Measurements from ENCODE around the gene PHACTR3.

The PHACTR3 gene

GRCh38 chr20:59666586-59666985 is 62.2 kb downstream of the PHACTR3 start:
- no peaks in the 10 kb centered on the region for H3K79me1 ChIP-seq (ENCODE audit: low read length)
- H3K36me3 ChIP-seq (ENCODE audit: control insufficient read depth, insufficient read depth, low read length): no peaks in the 10 kb centered on the region
- H4K8ac ChIP-seq (ENCODE audit: low read depth, low read length): no peak overlapping the region
- no peak overlapping the region for H3K23ac ChIP-seq (ENCODE audit: low read length)
- no peak overlapping the region for H3K4me3 ChIP-seq (ENCODE audit: low read length)
- H2BK15ac ChIP-seq (replicated peaks; ENCODE audit: low read depth): no peak overlapping the region
- no peak overlapping the region for H3K56ac ChIP-seq (ENCODE audit: low read length)
- H2BK5ac ChIP-seq (ENCODE audit: low read length): no peak overlapping the region
- H3K18ac ChIP-seq (ENCODE audit: low read length): no peak overlapping the region
- no peak overlapping the region for H3K4ac ChIP-seq (ENCODE audit: low read depth, low read length)
- no peak overlapping the region for H3K9ac ChIP-seq (ENCODE audit: low read length)
- no peak overlapping the region for H2AK5ac ChIP-seq (ENCODE audit: low read length)
- no peak overlapping the region for H4K5ac ChIP-seq (ENCODE audit: low read length)
- no peak for DNase-seq
- H3K27ac ChIP-seq (ENCODE audit: low read depth, low read length): no peak overlapping the region
- H2BK120ac ChIP-seq (ENCODE audit: low read depth, low read length): no peak overlapping the region
- no peaks in the 10 kb centered on the region for H3K79me2 ChIP-seq (ENCODE audit: control insufficient read depth, insufficient read depth, low read length)
- H3K4me1 ChIP-seq (ENCODE audit: control insufficient read depth, low read depth, low read length): no peaks in the 10 kb centered on the region
- no CpG with 5 or more reads among the region's 7 CpGs for WGBS (ENCODE audit: extremely low coverage, insufficient coverage, low lambda C conversion rate)
- H3K27me3 ChIP-seq (ENCODE audit: insufficient read depth, low read length, poor library complexity): no peaks in the 10 kb centered on the region
- no peak overlapping the region for H3K4me2 ChIP-seq (ENCODE audit: low read length)

GRCh38 chr20:59667131-59667530 is 62.8 kb downstream of the PHACTR3 start:
- H4K5ac ChIP-seq (ENCODE audit: low read length): no peak overlapping the region
- H2AK5ac ChIP-seq (ENCODE audit: low read length): no peak overlapping the region
- H3K4ac ChIP-seq (ENCODE audit: low read depth, low read length): no peak overlapping the region
- H3K23ac ChIP-seq (ENCODE audit: low read length): no peak overlapping the region
- H3K56ac ChIP-seq (ENCODE audit: low read length): no peak overlapping the region
- H3K18ac ChIP-seq (ENCODE audit: low read length): no peak overlapping the region
- no peaks in the 10 kb centered on the region for H3K36me3 ChIP-seq (ENCODE audit: control insufficient read depth, insufficient read depth, low read length)
- no peaks in the 10 kb centered on the region for H3K27me3 ChIP-seq (ENCODE audit: insufficient read depth, low read length, poor library complexity)
- no peak overlapping the region for H3K27ac ChIP-seq (ENCODE audit: low read depth, low read length)
- H4K8ac ChIP-seq (ENCODE audit: low read depth, low read length): no peak overlapping the region
- no peak overlapping the region for H2BK15ac ChIP-seq (replicated peaks; ENCODE audit: low read depth)
- DNase-seq: no peak
- no peak overlapping the region for H3K4me3 ChIP-seq (ENCODE audit: low read length)
- H3K79me1 ChIP-seq (ENCODE audit: low read length): no peaks in the 10 kb centered on the region
- no peak overlapping the region for H2BK5ac ChIP-seq (ENCODE audit: low read length)
- no peak overlapping the region for H2BK120ac ChIP-seq (ENCODE audit: low read depth, low read length)
- no CpG with 5 or more reads among the region's 3 CpGs for WGBS (ENCODE audit: extremely low coverage, insufficient coverage, low lambda C conversion rate)
- no peak overlapping the region for H3K4me2 ChIP-seq (ENCODE audit: low read length)
- H3K79me2 ChIP-seq (ENCODE audit: control insufficient read depth, insufficient read depth, low read length): no peaks in the 10 kb centered on the region
- no peaks in the 10 kb centered on the region for H3K4me1 ChIP-seq (ENCODE audit: control insufficient read depth, low read depth, low read length)
- no peak overlapping the region for H3K9ac ChIP-seq (ENCODE audit: low read length)

DNA sequence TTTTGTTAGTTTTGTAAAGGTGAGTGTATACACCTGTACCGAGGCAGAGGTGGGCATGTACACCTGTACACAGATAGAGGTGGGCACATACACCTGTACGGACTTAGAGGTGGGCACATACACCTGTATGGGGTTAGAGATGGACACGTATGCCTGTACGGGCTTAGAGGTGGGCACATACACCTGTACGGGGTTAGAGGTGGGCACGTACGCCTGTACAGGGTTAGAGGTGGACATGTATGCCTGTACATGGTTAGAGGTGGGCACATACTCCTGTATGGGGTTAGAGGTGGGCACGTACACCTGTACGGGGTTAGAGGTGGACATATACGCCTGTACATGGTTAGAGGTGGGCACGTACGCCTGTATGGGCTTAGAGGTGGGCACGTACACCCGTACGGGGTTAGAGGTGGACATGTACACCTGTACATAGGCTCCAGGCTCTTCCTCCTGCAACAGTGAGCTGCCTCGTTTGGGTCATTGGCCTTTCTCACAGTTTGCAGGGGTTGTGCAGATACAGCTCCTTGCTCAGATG is 63.7 kb downstream of the PHACTR3 start:
- H3K4me3 ChIP-seq (ENCODE audit: low read length): no peak overlapping the region
- H3K79me2 ChIP-seq (ENCODE audit: control insufficient read depth, insufficient read depth, low read length): no peaks in the 10 kb centered on the region
- WGBS (ENCODE audit: extremely low coverage, insufficient coverage, low lambda C conversion rate): no CpG with 5 or more reads among the region's 16 CpGs
- no peak overlapping the region for H2BK15ac ChIP-seq (replicated peaks; ENCODE audit: low read depth)
- H3K4me1 ChIP-seq (ENCODE audit: control insufficient read depth, low read depth, low read length): no peaks in the 10 kb centered on the region
- H3K4ac ChIP-seq (ENCODE audit: low read depth, low read length): no peak overlapping the region
- no peaks in the 10 kb centered on the region for H3K79me1 ChIP-seq (ENCODE audit: low read length)
- H3K4me2 ChIP-seq (ENCODE audit: low read length): no peak overlapping the region
- no peaks in the 10 kb centered on the region for H3K36me3 ChIP-seq (ENCODE audit: control insufficient read depth, insufficient read depth, low read length)
- no peaks in the 10 kb centered on the region for H3K27me3 ChIP-seq (ENCODE audit: insufficient read depth, low read length, poor library complexity)
- no peak overlapping the region for H3K18ac ChIP-seq (ENCODE audit: low read length)
- no peak overlapping the region for H3K27ac ChIP-seq (ENCODE audit: low read depth, low read length)
- no peak for DNase-seq
- H2BK120ac ChIP-seq (ENCODE audit: low read depth, low read length): no peak overlapping the region
- H2AK5ac ChIP-seq (ENCODE audit: low read length): no peak overlapping the region
- H2BK5ac ChIP-seq (ENCODE audit: low read length): no peak overlapping the region
- no peak overlapping the region for H3K23ac ChIP-seq (ENCODE audit: low read length)
- no peak overlapping the region for H3K56ac ChIP-seq (ENCODE audit: low read length)
- H4K5ac ChIP-seq (ENCODE audit: low read length): no peak overlapping the region
- no peak overlapping the region for H3K9ac ChIP-seq (ENCODE audit: low read length)
- no peak overlapping the region for H4K8ac ChIP-seq (ENCODE audit: low read depth, low read length)

DNA sequence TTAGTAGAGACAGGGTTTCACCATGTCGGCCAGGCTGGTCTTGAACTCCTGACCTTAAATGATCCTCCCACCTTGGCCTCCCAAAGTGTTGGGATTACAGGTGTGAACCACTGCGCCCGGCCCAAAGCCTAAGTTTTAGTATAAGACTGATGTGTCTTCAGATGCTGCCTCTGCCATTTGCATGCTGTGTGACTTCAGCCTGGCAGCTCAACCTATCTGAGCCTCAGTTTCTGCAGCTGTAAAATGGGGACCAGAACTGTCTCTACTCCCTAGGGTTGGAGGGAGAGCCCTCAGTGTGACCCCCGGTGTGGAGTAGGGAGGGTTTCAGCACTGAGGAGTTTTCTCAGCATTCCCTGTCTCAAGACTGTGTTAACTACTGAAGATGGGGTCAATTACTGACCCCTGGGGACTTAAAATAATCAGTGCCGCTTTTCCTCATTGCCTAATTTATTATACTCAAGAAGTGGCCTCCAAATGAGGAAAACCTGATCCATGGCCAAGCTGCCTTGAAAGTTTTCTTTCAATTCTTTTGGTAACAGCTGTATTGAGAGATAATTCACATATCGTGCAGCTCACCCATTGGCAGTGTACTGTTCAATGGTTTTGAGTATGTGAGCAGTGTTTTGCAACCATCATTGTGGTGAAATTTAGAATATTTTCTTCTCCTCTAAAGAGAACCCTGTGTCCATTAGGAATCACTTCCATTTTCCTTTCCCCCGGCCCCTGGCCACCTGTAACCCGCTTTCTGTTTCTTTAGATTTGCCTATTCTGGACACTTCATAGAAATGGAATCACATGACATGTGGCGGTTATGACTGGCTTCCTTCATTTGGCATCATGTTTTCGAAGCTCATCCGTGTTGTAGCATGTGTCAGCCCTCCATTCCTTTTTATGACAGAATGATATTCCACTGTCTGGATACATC is 64.8 kb downstream of the PHACTR3 start:
- WGBS (ENCODE audit: extremely low coverage, insufficient coverage, low lambda C conversion rate): no CpG with 5 or more reads among the region's 11 CpGs

GRCh38 chr20:59670786-59671492 is 66.6 kb downstream of the PHACTR3 start:
- H3K36me3 ChIP-seq (ENCODE audit: control insufficient read depth, insufficient read depth, low read length): no peaks in the 10 kb centered on the region
- H3K9ac ChIP-seq (ENCODE audit: low read length): no peak overlapping the region
- H3K79me1 ChIP-seq (ENCODE audit: low read length): no peaks in the 10 kb centered on the region
- H3K4me2 ChIP-seq (ENCODE audit: low read length): no peak overlapping the region
- WGBS (ENCODE audit: extremely low coverage, insufficient coverage, low lambda C conversion rate): no CpG with 5 or more reads among the region's 9 CpGs
- no peak overlapping the region for H2BK5ac ChIP-seq (ENCODE audit: low read length)
- no peak overlapping the region for H3K27ac ChIP-seq (ENCODE audit: low read depth, low read length)
- no peak overlapping the region for H3K4ac ChIP-seq (ENCODE audit: low read depth, low read length)
- H2BK120ac ChIP-seq (ENCODE audit: low read depth, low read length): no peak overlapping the region
- no peak overlapping the region for H4K8ac ChIP-seq (ENCODE audit: low read depth, low read length)
- no peak overlapping the region for H3K18ac ChIP-seq (ENCODE audit: low read length)
- no peak overlapping the region for H2AK5ac ChIP-seq (ENCODE audit: low read length)
- H2BK15ac ChIP-seq (replicated peaks; ENCODE audit: low read depth): no peak overlapping the region
- DNase-seq: no peak
- H4K5ac ChIP-seq (ENCODE audit: low read length): no peak overlapping the region
- H3K23ac ChIP-seq (ENCODE audit: low read length): no peak overlapping the region
- no peak overlapping the region for H3K56ac ChIP-seq (ENCODE audit: low read length)
- H3K27me3 ChIP-seq (ENCODE audit: insufficient read depth, low read length, poor library complexity): no peaks in the 10 kb centered on the region
- H3K4me3 ChIP-seq (ENCODE audit: low read length): no peak overlapping the region
- no peaks in the 10 kb centered on the region for H3K79me2 ChIP-seq (ENCODE audit: control insufficient read depth, insufficient read depth, low read length)
- no peaks in the 10 kb centered on the region for H3K4me1 ChIP-seq (ENCODE audit: control insufficient read depth, low read depth, low read length)

More for the DNA sequence above, 64.8 kb downstream of the PHACTR3 start:
- no peak overlapping the region for H2BK15ac ChIP-seq (replicated peaks; ENCODE audit: low read depth)
- H3K9ac ChIP-seq (ENCODE audit: low read length): no peak overlapping the region
- no peak overlapping the region for H2BK120ac ChIP-seq (ENCODE audit: low read depth, low read length)
- no peak overlapping the region for H3K4ac ChIP-seq (ENCODE audit: low read depth, low read length)
- no peak overlapping the region for H3K27ac ChIP-seq (ENCODE audit: low read depth, low read length)
- no peak overlapping the region for H3K18ac ChIP-seq (ENCODE audit: low read length)
- no peaks in the 10 kb centered on the region for H3K4me1 ChIP-seq (ENCODE audit: control insufficient read depth, low read depth, low read length)
- H2BK5ac ChIP-seq (ENCODE audit: low read length): no peak overlapping the region
- H3K4me3 ChIP-seq (ENCODE audit: low read length): no peak overlapping the region
- no peaks in the 10 kb centered on the region for H3K79me1 ChIP-seq (ENCODE audit: low read length)
- H3K27me3 ChIP-seq (ENCODE audit: insufficient read depth, low read length, poor library complexity): no peaks in the 10 kb centered on the region
- no peak for DNase-seq
- no peak overlapping the region for H3K56ac ChIP-seq (ENCODE audit: low read length)
- H4K5ac ChIP-seq (ENCODE audit: low read length): no peak overlapping the region
- H3K36me3 ChIP-seq (ENCODE audit: control insufficient read depth, insufficient read depth, low read length): no peaks in the 10 kb centered on the region
- H4K8ac ChIP-seq (ENCODE audit: low read depth, low read length): no peak overlapping the region
- H3K79me2 ChIP-seq (ENCODE audit: control insufficient read depth, insufficient read depth, low read length): no peaks in the 10 kb centered on the region
- no peak overlapping the region for H3K4me2 ChIP-seq (ENCODE audit: low read length)
- no peak overlapping the region for H2AK5ac ChIP-seq (ENCODE audit: low read length)
- H3K23ac ChIP-seq (ENCODE audit: low read length): no peak overlapping the region
